ENCODE results near the gene RSRP1.
"Not testable (repeated sequence)": the region's sequence is repeated elsewhere in the genome, so short reads cannot be mapped to it uniquely, and the experiment has no call there.

The RSRP1 gene

DNA sequence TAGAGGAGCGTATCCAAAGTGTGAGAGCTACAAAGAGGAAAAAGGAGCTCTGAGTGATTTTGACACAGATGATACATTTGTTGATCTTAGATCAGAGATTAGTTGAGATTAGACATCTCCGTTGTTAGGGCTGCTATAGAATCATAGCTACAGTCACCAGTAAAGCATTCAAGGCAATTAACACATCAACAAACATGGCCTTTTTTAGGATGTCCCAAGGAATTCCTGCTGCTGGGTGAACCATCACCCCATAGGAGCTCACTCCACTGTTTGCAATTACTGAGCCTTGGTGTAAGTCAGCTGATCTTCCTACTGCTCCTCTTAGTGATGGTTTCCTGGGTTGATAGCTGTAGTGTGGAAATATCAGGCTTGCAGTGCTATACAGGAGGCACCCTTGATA, 6.7 kb upstream of the RSRP1 start:
- Histone ChIP-seq H3K4me1 (ENCODE audit: control insufficient read depth, insufficient read depth, low read length) (peaks cover 11% of the 10 kb centered on the region), H3K36me3 (ENCODE audit: insufficient read depth, low read length) (no peaks in the 10 kb centered on the region), H3K4me2 (ENCODE audit: low read length) (no peak overlapping the region)

DNA sequence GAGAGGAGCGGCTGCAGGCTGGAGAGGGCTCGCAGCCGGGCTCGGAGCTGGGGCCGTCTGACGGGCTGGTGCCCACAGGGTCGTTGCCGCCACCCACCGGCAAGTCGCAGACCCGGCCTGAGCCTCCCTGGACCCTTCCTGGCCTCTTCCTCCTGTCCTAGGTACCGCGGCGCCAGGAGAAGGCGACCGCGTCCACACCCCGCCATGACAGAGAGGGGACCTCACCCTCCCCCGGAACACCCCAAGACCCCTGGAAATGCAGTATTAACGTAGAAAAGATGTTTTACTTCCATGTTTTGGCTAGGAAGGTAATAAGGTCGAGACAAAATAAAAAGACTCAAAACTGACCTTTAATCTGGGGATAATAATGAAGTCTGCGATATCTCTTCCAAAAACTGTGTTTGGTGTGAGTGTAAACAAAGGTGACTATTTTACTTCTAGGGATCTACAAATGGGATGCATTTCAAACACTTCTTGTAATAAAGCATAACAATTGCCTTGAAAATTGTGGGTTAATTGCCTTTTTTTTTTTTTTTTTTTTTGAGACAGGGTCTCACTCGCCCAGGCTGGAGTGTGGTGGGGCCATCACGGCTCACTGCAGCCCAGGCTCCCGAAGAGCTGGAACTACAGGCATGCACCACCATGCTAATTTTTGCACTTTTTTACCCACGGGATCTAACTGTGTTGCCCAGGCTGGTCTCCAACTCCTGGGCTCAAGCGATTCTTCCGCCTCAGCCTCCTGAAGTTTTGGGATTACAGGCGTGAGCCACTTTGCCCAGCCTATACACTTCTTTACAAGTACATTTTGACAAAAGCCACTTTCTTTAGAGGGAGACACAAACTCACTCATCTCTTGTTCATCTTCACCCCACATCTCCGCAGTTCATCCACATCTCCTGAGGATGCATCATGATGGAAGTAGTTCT, 838 bp upstream of the RSRP1 start:
- H3K36me3 ChIP-seq (ENCODE audit: insufficient read depth, low read length), result peaks cover 37% of the 10 kb centered on the region
- H3K4me3 ChIP-seq (ENCODE audit: low read length), result peak overlapping the region; percentile 88
- no peaks in the 10 kb centered on the region for H3K27me3 ChIP-seq (ENCODE audit: control insufficient read depth, insufficient read depth, low read length)
- H3K9me3 ChIP-seq (replicated peaks; ENCODE audit: low read length), result no peaks in the 10 kb centered on the region
- peaks cover 23% of the 10 kb centered on the region for H3K4me1 ChIP-seq (ENCODE audit: control insufficient read depth, insufficient read depth, low read length)
- peak overlapping the region; percentile 97 for H3K4me2 ChIP-seq (ENCODE audit: low read length)
- H3K9ac ChIP-seq (ENCODE audit: low read depth, low read length), result peak overlapping the region; percentile 99

More for the DNA sequence above, 6.7 kb upstream of the RSRP1 start:
- Histone ChIP-seq H3K9me3 (replicated peaks; ENCODE audit: low read length) (no peaks in the 10 kb centered on the region), H3K27me3 (ENCODE audit: control insufficient read depth, insufficient read depth, low read length) (no peaks in the 10 kb centered on the region), H3K4me3 (ENCODE audit: low read length) (no peak overlapping the region), H3K9ac (ENCODE audit: low read depth, low read length) (no peak overlapping the region)

DNA sequence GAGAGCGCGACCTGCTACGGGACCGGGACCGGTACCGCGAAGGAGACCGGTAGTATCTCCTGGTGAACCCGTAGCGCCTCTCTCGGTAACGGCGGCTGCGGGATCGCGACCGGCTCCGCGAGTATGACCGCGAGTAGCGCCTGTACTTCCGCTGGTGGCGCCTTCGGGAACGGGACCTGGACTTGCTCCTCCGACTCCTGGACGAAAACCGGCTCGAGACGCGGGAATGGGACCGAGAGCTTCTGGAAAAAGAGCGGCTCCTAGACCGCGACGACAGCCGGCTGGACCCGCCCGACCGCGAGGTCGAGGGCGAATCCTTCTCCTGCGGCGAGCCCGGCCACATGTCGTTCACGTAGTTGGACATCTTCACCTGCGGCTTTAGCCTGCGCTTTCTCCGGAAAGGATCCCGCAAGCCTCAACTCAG, 642 bp downstream of the RSRP1 start:
- H3K4me3 ChIP-seq (ENCODE audit: low read length), result peak overlapping the region; percentile 88
- H3K9me3 ChIP-seq (replicated peaks; ENCODE audit: low read length), result no peaks in the 10 kb centered on the region
- peaks cover 23% of the 10 kb centered on the region for H3K4me1 ChIP-seq (ENCODE audit: control insufficient read depth, insufficient read depth, low read length)
- peaks cover 52% of the 10 kb centered on the region for H3K36me3 ChIP-seq (ENCODE audit: insufficient read depth, low read length)
- H3K4me2 ChIP-seq (ENCODE audit: low read length), result peak overlapping the region; percentile 91
- peak overlapping the region; percentile 99 for H3K9ac ChIP-seq (ENCODE audit: low read depth, low read length)
- H3K27me3 ChIP-seq (ENCODE audit: control insufficient read depth, insufficient read depth, low read length), result no peaks in the 10 kb centered on the region

DNA sequence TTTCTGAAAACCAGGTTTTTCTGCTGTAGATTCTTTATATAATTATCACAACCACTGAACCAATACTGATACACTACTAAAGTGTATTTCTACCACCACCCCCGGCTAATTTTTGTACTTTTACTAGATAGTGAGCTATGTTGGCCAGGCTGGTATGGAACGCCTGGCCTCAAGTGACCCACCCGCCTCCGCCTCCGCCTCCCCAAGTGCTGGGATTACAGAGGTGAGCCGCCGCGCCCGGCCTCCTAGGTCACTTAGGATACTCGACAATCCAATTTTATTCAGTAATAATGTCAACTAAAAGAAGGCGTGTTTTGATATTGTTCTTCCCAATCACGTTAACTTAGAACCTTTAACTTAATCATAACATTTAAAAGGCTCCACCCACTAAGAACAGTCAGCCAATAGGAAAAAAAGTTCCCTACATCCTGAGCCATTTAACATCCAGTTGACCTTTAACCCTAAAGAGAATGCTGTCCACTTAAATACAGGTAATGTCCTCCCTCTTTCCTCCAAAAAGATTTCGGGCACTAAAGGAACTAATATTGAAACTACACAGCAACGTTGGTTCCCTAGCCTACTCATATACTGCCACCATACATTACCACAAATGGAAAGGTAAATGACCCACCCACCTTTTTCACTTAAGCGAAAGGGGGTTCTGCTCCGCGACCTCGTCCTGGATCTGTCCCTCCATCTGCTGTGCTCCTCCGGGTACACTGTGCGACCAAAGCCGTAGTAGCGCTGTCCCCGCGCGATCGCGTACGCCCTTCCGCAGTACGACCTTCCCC, 1.2 kb downstream of the RSRP1 start:
- peaks cover 52% of the 10 kb centered on the region for H3K36me3 ChIP-seq (ENCODE audit: insufficient read depth, low read length)
- peak overlapping the region; percentile 91 for H3K4me2 ChIP-seq (ENCODE audit: low read length)
- H3K9me3 ChIP-seq (replicated peaks; ENCODE audit: low read length), result no peaks in the 10 kb centered on the region
- H3K27me3 ChIP-seq (ENCODE audit: control insufficient read depth, insufficient read depth, low read length), result no peaks in the 10 kb centered on the region
- peaks cover 26% of the 10 kb centered on the region for H3K4me1 ChIP-seq (ENCODE audit: control insufficient read depth, insufficient read depth, low read length)
- H3K4me3 ChIP-seq (ENCODE audit: low read length), result peak overlapping the region; percentile 88
- peak overlapping the region; percentile 99 for H3K9ac ChIP-seq (ENCODE audit: low read depth, low read length)

DNA sequence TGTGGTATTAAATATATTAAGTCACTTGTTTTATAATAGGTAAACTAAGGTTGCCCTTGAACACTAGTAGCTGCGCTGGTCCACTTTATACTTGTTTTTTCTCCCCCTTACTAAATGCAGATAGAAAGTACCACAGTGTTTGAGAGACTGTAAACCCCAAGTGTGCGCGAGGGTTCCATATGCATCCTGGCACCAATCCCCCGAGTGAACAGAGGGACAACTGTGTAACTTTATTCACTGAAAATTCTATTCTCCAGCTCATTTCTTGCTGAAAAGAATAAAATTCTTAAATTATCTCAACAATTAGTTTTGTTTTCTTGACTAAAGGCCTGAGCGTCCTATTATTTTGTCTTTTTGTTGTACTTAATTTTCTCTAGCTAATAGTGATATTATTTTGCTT, 1.9 kb downstream of the RSRP1 start:
- H3K9me3 ChIP-seq (replicated peaks; ENCODE audit: low read length), result no peaks in the 10 kb centered on the region
- no peaks in the 10 kb centered on the region for H3K27me3 ChIP-seq (ENCODE audit: control insufficient read depth, insufficient read depth, low read length)
- peaks cover 58% of the 10 kb centered on the region for H3K36me3 ChIP-seq (ENCODE audit: insufficient read depth, low read length)
- H3K4me1 ChIP-seq (ENCODE audit: control insufficient read depth, insufficient read depth, low read length), result peaks cover 32% of the 10 kb centered on the region
- peak overlapping the region; percentile 99 for H3K9ac ChIP-seq (ENCODE audit: low read depth, low read length)
- H3K4me2 ChIP-seq (ENCODE audit: low read length), result peak overlapping the region; percentile 91
- peak overlapping the region; percentile 88 for H3K4me3 ChIP-seq (ENCODE audit: low read length)

- H3K4me2 ChIP-seq (ENCODE audit: low read length), result peak overlapping the region; percentile 91
- H3K9ac ChIP-seq (ENCODE audit: low read depth, low read length), result peak overlapping the region; percentile 23
- no peaks in the 10 kb centered on the region for H3K27me3 ChIP-seq (ENCODE audit: control insufficient read depth, insufficient read depth, low read length)
- peak overlapping the region; percentile 18 for H3K4me3 ChIP-seq (ENCODE audit: low read length)
- peaks cover 44% of the 10 kb centered on the region for H3K4me1 ChIP-seq (ENCODE audit: control insufficient read depth, insufficient read depth, low read length)
- peaks cover 62% of the 10 kb centered on the region for H3K36me3 ChIP-seq (ENCODE audit: insufficient read depth, low read length)
- H3K9me3 ChIP-seq (replicated peaks; ENCODE audit: low read length), result no peaks in the 10 kb centered on the region
Measured at GRCh38 chr1:25243907-25244306, 3.3 kb downstream of the RSRP1 start.

DNA sequence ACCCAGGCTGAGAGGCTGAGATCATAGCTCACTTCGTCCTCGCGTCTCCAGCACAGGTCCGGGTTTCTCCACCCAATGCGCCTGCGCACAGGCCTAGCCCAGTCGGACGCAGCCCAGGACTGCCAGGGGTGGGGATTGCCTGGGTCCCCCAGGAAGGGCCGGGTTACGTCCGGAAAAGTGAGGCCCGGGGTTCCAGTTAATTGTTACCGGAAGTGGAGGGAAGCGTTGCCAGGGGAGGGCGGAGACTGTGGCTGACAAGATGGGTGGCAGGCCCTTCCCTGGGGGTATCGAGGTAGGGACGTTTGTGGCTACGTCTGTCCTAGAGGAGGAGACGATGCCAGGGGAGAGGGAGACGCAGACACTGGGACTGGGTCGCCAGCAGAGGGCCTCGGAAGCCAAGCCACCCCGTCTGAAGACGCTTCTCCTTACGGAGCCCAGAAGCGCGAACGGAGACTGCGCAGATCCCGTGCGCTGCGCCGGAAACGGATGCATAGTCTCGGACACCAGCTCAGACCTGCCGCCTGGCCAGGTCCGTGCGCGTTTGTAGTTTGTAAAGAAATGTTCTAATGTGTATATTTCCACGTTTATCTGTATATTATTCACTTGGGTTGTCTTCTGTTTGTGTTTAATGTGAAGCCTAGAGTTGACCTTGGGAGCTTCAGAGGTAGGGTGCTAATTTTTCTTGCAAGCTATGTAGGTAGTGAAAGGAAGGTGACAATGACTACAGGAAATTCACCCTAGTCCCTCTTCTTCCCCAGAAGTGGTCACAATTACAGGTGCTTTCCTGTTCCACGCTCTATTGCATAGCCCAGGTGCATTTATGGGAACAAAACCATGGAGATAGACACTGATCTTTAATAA, 7.3 kb downstream of the RSRP1 start:
- H3K9ac ChIP-seq (ENCODE audit: low read depth, low read length), result peak overlapping the region; percentile 72
- peak overlapping the region; percentile 63 for H3K4me3 ChIP-seq (ENCODE audit: low read length)
- H3K36me3 ChIP-seq (ENCODE audit: insufficient read depth, low read length), result peaks cover 43% of the 10 kb centered on the region
- H3K4me2 ChIP-seq (ENCODE audit: low read length), result peak overlapping the region; percentile 90
- H3K4me1 ChIP-seq (ENCODE audit: control insufficient read depth, insufficient read depth, low read length), result peaks cover 48% of the 10 kb centered on the region
- no peaks in the 10 kb centered on the region for H3K9me3 ChIP-seq (replicated peaks; ENCODE audit: low read length)
- no peaks in the 10 kb centered on the region for H3K27me3 ChIP-seq (ENCODE audit: control insufficient read depth, insufficient read depth, low read length)

DNA sequence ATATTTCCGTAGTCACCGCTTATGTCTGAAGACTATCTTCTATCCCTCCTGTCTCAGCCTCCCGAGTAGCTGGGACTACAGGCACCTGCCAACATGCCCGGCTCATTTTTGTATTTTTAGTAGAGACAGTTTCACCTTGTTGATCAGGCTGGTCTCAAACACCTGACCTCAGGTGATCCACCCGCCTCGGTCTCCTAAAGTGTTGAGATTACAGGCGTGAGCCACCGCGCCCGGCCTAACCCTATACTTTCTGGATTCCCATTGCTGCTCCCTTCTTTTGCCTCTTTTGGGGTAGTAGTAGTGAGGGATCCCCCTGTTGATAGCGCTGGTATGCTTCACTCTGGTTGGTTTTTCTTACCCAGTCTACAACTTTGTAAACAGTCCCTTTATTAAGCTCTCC, 9.2 kb downstream of the RSRP1 start:
- H3K4me1 ChIP-seq (ENCODE audit: control insufficient read depth, insufficient read depth, low read length), result peaks cover 40% of the 10 kb centered on the region
- H3K9me3 ChIP-seq (replicated peaks; ENCODE audit: low read length), result no peaks in the 10 kb centered on the region
- H3K9ac ChIP-seq (ENCODE audit: low read depth, low read length), result no peak overlapping the region
- H3K36me3 ChIP-seq (ENCODE audit: insufficient read depth, low read length), result peaks cover 24% of the 10 kb centered on the region
- H3K27me3 ChIP-seq (ENCODE audit: control insufficient read depth, insufficient read depth, low read length), result no peaks in the 10 kb centered on the region
- no peak overlapping the region for H3K4me3 ChIP-seq (ENCODE audit: low read length)
- H3K4me2 ChIP-seq (ENCODE audit: low read length), result no peak overlapping the region

DNA sequence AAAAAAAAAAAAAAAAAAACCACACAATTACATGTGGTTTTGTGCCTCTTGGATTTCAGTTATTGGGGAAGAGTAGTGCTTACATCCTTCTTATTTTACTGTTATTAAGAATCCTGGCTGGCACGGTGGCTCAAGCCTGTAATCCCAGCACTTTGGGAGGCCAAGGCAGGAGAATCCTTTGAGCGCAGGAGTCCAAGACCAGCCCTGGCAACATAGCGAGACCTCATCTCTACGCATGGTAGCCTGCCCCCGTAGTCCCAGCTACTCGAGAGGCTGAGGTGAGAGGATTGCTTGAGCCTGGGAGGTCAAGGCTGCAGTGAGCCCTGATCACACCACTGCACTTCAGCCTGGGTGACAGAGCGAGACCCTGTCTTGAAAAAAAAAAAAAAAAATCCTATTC, 11.0 kb downstream of the RSRP1 start:
- H3K9ac ChIP-seq (ENCODE audit: low read depth, low read length); H3K36me3 ChIP-seq (ENCODE audit: insufficient read depth, low read length); H3K27me3 ChIP-seq (ENCODE audit: control insufficient read depth, insufficient read depth, low read length); H3K4me3 ChIP-seq (ENCODE audit: low read length); H3K4me2 ChIP-seq (ENCODE audit: low read length); H3K9me3 ChIP-seq (replicated peaks; ENCODE audit: low read length): not testable (repeated sequence)
- H3K4me1 ChIP-seq (ENCODE audit: control insufficient read depth, insufficient read depth, low read length), result peaks cover 45% of the 10 kb centered on the region

GRCh38 chr1:25235411-25235810, 11.8 kb downstream of the RSRP1 start:
- not testable (repeated sequence) for H3K27me3 ChIP-seq (ENCODE audit: control insufficient read depth, insufficient read depth, low read length); H3K9me3 ChIP-seq (replicated peaks; ENCODE audit: low read length); H3K9ac ChIP-seq (ENCODE audit: low read depth, low read length); H3K4me2 ChIP-seq (ENCODE audit: low read length); H3K36me3 ChIP-seq (ENCODE audit: insufficient read depth, low read length); H3K4me3 ChIP-seq (ENCODE audit: low read length)
- H3K4me1 ChIP-seq (ENCODE audit: control insufficient read depth, insufficient read depth, low read length), result peaks cover 41% of the 10 kb centered on the region

Measured in skeletal muscle satellite cell (primary cell).